PFSK-1 (cell line): ENCODE results near the gene GCSAM.

Source experiments
- FOXP2 ChIP-seq: optimal IDR thresholded peaks from 2 replicates; pipeline ENCODE3; 2011; ENCODE audit warnings: borderline replicate concordance, control low read depth, inconsistent platforms; ENCODE audit not compliant: insufficient read depth; ENCODE audit errors: extremely low read length, extremely low read depth
- POLR2AphosphoS5 ChIP-seq: IDR thresholded peaks from 2 replicates; pipeline ENCODE4 v1.6.1; 2012; ENCODE audit warnings: low read depth, mild to moderate bottlenecking, control low read depth, low read length, moderate library complexity
- REST ChIP-seq, 2 experiments: IDR thresholded peaks; 2 replicates each; pipeline versions ENCODE4 v1.6.1 to v1.8.0; 2011 to 2012; ENCODE audit warnings: low read depth in 2 of 2, low read length in 2 of 2, control low read depth in 1 of 2, inconsistent platforms in 1 of 2, mild to moderate bottlenecking in 1 of 2, moderate library complexity in 1 of 2; ENCODE audit not compliant: insufficient read depth in 1 of 2
- SIN3A ChIP-seq: IDR thresholded peaks from 2 replicates; pipeline ENCODE4 v1.6.1; 2012; ENCODE audit warnings: mild to moderate bottlenecking, low read length, moderate library complexity, borderline replicate concordance; ENCODE audit not compliant: insufficient read depth
- TAF1 ChIP-seq: IDR thresholded peaks from 2 replicates; pipeline ENCODE4 v1.6.1; 2012; ENCODE audit warnings: low read length, control low read depth, borderline replicate concordance; ENCODE audit not compliant: insufficient read depth

The GCSAM gene

GRCh38 chr3:112121577-112122547 is 11.2 kb downstream of the GCSAM start:
- TF ChIP-seq TAF1 (no peak), REST (IDR thresholded peaks at IDR 0.05; ENCODE audit: insufficient read depth in 1 of 2, low read depth in 2 of 2, low read length in 2 of 2) (no peak), FOXP2 (no peak), POLR2AphosphoS5 (no peak), SIN3A (no peak)

GRCh38 chr3:112119962-112120836 is 12.8 kb downstream of the GCSAM start:
- no peak for TF ChIP-seq FOXP2
- no peak for TF ChIP-seq POLR2AphosphoS5
- TF ChIP-seq SIN3A = no peak
- no peak for TF ChIP-seq REST (IDR thresholded peaks at IDR 0.05; ENCODE audit: insufficient read depth in 1 of 2, low read depth in 2 of 2, low read length in 2 of 2)
- TF ChIP-seq TAF1 = no peak

GRCh38 chr3:112117841-112118571 is 15.0 kb downstream of the GCSAM start:
- TF ChIP-seq SIN3A (no peak), POLR2AphosphoS5 (no peak), REST (IDR thresholded peaks at IDR 0.05; ENCODE audit: insufficient read depth in 1 of 2, low read depth in 2 of 2, low read length in 2 of 2) (no peak), TAF1 (no peak), FOXP2 (no peak)

GRCh38 chr3:112117415-112117814 is 15.6 kb downstream of the GCSAM start:
- TF ChIP-seq SIN3A (no peak), REST (IDR thresholded peaks at IDR 0.05; ENCODE audit: insufficient read depth in 1 of 2, low read depth in 2 of 2, low read length in 2 of 2) (no peak), FOXP2 (no peak), POLR2AphosphoS5 (no peak), TAF1 (no peak)
